NCI-H146 (cell line): ENCODE results near the gene TTYH3.
"Not testable (repeated sequence)": the region's sequence is repeated elsewhere in the genome, so short reads cannot be mapped to it uniquely, and the experiment has no call there.

Experiments used
- DNase-seq: peaks from one replicate; lab custom pipeline; 2025; lab: John Stamatoyannopoulos, UW

TTYH3 gene

GRCh38 chr7:2602406-2603043, 29.3 kb upstream of the TTYH3 start:
- no peak for DNase-seq

- no peak for DNase-seq
These were observed 28.5 kb upstream of the TTYH3 start for GRCh38 chr7:2603044-2603965.

GRCh38 chr7:2604608-2605174, 27.1 kb upstream of the TTYH3 start:
- no peak for DNase-seq

- no peak for DNase-seq
These were observed 25.9 kb upstream of the TTYH3 start for GRCh38 chr7:2605608-2606538.

- no peak for DNase-seq
These were observed 25.2 kb upstream of the TTYH3 start for GRCh38 chr7:2606539-2606936.

- no peak for DNase-seq
These were observed 24.5 kb upstream of the TTYH3 start for GRCh38 chr7:2607122-2607922.

- DNase-seq = no peak
These were observed 23.6 kb upstream of the TTYH3 start for GRCh38 chr7:2607923-2608904.

GRCh38 chr7:2608921-2609411, 22.8 kb upstream of the TTYH3 start:
- no peak for DNase-seq

GRCh38 chr7:2609646-2610045, 22.1 kb upstream of the TTYH3 start:
- not testable (repeated sequence) for DNase-seq

- no peak for DNase-seq
These were observed 21.3 kb upstream of the TTYH3 start for GRCh38 chr7:2610466-2610865.

GRCh38 chr7:2610898-2611297, 20.9 kb upstream of the TTYH3 start:
- DNase-seq = no peak

GRCh38 chr7:2611401-2611800, 20.4 kb upstream of the TTYH3 start:
- no peak for DNase-seq

GRCh38 chr7:2611922-2612321, 19.9 kb upstream of the TTYH3 start:
- DNase-seq = no peak

- peak; percentile 12 for DNase-seq
These were observed 19.2 kb upstream of the TTYH3 start for GRCh38 chr7:2612445-2613097.

- DNase-seq = peak; percentile 6
These were observed 18.5 kb upstream of the TTYH3 start for GRCh38 chr7:2613098-2613930.

GRCh38 chr7:2613931-2614600, 17.7 kb upstream of the TTYH3 start:
- DNase-seq = no peak

GRCh38 chr7:2614631-2615330, 17.0 kb upstream of the TTYH3 start:
- no peak for DNase-seq
